Epithelial cell of proximal tubule (primary cell): ENCODE measurements around the gene PTPRN2. TPM values are rescaled to one million over a fixed set of nuclear protein-coding genes. Genes with fewer than 3 reads are reported as not detected.

ENCODE experiments used
- DNase-seq: peaks from one replicate; pipeline ENCODE4 v3.0.0-alpha.2; 2011; ENCODE audit warnings: low read depth
- H3K4me3 ChIP-seq: 2 replicates; pipeline ENCODE4 v1.5.1; 2011; ENCODE audit warnings: low read depth, mild to moderate bottlenecking, low read length
- CTCF ChIP-seq: conservative IDR thresholded peaks from 2 replicates; pipeline ENCODE4 v1.5.1; 2012; ENCODE audit warnings: low read depth, mild to moderate bottlenecking, low read length
- total RNA-seq: library from RNA; depleted of rRNA; stranded (reverse); fragments of >200 nt; gene quantifications from 2 replicates; pipeline ENCODE4 v1.2.3, GENCODE V29; 2015

Gene PTPRN2
- total RNA-seq, 1 donor from 2014 or later: 2.8 TPM

- no peak overlapping the region for H3K4me3 ChIP-seq
- TF ChIP-seq CTCF: no peak
- DNase-seq: no peak
These were observed 1.7 kb downstream of the PTPRN2 start for GRCh38 chr7:158585721-158586498.

- no peak for TF ChIP-seq CTCF
- DNase-seq: no peak
- no peak overlapping the region for H3K4me3 ChIP-seq
These were observed 3.2 kb downstream of the PTPRN2 start for GRCh38 chr7:158584407-158584806.

GRCh38 chr7:158583810-158584209 lies 3.8 kb downstream of the PTPRN2 start:
- no peak for TF ChIP-seq CTCF
- DNase-seq: no peak
- H3K4me3 ChIP-seq: no peak overlapping the region

GRCh38 chr7:158583143-158583542 lies 4.5 kb downstream of the PTPRN2 start:
- TF ChIP-seq CTCF: no peak
- no peak for DNase-seq
- H3K4me3 ChIP-seq: no peak overlapping the region

- H3K4me3 ChIP-seq: no peak overlapping the region
- no peak for DNase-seq
- no peak for TF ChIP-seq CTCF
These were observed 5.5 kb downstream of the PTPRN2 start for GRCh38 chr7:158582089-158582456.

GRCh38 chr7:158581440-158582088 lies 6.1 kb downstream of the PTPRN2 start:
- no peak overlapping the region for H3K4me3 ChIP-seq
- DNase-seq: no peak
- no peak for TF ChIP-seq CTCF
